GM12801 (cell line): ENCODE results near the gene FIGN.

Source experiments
- CTCF ChIP-seq: IDR thresholded peaks from one replicate; pipeline ENCODE4 v1.5.1; 2011; ENCODE audit warnings: control low read depth; ENCODE audit not compliant: insufficient read length; ENCODE audit errors: extremely low read depth

FIGN gene

DNA sequence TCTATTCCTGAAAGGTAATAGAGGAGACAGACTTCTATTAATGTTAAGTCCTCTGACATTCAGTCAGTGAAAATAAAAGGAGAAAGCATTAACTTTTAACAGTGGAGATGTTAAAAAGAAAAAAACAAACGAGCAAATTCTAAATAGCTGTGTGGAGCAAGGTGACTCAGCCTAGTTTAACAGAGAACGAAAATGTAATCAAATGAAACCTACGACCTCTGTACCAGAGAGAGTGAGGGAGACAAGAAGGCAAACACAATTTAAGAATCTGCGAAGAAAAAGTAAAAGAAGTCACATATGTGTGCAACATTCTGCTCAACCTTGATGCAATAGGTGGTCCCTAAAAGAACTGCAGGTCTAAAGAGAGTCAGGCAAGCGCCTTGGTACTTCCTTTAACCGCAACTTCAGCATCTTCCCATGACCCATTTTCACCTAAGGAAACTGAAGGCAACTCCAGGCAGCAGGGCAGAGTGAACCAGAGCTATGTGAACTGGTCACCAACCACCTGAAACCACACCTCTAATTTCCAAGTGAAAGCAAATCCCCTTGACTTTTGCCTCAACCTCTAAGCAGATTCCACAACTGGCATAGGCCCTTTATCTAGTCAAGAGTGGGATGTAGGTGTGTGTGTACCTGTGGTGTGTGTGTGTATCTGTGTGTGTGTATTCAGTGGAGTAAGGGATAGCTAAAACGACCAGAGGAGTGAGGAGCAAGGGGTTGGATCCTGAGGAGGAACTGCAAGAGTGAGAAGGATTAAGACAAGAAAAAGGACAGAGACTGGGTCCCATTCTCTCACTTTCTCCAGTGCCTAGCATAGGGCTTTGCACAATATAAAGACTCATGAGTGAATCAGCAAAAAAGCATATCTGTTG lies 43.0 kb downstream of the FIGN start:
- no peak for TF ChIP-seq CTCF

DNA sequence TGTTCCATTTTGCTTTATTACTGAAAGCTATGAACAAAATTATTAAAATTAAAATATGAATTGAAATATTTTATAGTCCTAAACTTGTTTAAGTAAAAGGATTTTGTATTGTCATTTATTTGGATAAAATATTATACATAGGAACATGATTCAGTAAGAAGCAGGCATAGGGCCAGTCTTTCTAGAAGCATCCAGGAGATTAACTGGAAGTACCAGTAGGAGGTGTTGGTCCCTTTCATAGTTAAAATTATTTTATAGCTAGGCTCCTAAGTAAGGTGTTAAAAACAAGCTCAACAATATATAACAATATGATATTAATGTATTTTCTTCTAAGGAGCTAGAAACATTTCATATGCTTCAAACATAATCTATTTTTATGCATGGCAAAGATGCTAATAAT lies 43.7 kb downstream of the FIGN start:
- no peak for TF ChIP-seq CTCF

- TF ChIP-seq CTCF: no peak
Measured at GRCh38 chr2:163690896-163691295, 44.9 kb downstream of the FIGN start.

DNA sequence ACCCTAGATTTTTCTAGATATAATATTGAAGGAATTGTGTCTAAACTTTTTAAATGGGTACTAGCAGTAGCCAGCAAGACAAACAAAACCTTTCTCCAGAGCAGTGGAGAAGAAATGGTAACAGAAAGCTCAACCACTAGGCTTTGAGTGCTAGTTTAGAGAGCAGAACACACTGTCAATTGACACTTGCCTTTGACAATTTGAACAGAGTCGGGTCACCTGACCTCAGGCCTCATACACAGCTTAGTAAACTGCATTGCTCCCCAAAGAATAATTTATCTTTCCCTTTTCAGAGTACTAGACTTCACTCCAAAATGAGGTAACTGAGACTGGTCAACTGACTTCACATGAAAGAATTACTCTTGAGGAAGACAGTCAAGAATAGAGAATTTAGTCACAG lies 48.6 kb downstream of the FIGN start:
- TF ChIP-seq CTCF: no peak

DNA sequence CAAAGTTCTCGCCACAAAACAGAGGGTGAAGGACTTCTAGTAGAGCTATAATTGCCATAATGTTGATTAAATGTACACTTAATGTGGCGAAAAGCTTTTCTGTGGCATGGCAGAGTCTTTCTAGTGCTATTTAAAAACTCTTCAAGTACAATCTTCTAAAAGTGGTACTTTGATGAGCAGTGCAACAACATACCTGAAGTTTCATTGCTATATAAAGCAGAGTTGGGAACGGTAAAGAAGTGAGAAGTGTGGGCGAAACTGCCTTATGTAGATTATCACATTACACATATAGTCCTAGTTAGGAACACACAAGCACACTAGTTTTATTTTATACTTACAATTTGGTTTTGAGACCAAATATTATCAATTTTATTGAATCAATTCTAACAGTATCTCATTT lies 49.5 kb downstream of the FIGN start:
- no peak for TF ChIP-seq CTCF

DNA sequence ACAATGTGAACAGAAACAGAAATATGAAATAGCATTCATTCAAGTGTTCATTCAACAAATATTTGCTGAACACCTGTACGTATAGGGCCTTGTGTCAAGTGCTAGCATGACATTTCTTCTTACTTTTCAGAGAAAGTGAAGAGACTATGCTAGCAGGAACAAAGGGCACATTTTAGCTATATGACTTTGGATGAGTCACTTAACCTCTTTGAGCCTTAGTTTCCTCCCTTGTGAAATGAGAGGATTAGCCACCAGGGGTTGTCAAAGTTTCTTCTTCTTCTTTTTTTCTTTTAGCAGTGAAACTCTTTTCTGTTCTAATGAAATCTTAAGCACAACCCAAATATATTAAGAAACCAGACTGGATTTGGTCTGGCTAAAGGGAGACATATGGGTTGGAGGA lies 53.1 kb downstream of the FIGN start:
- TF ChIP-seq CTCF: no peak

- no peak for TF ChIP-seq CTCF
Measured at GRCh38 chr2:163681745-163682144, 54.1 kb downstream of the FIGN start.

DNA sequence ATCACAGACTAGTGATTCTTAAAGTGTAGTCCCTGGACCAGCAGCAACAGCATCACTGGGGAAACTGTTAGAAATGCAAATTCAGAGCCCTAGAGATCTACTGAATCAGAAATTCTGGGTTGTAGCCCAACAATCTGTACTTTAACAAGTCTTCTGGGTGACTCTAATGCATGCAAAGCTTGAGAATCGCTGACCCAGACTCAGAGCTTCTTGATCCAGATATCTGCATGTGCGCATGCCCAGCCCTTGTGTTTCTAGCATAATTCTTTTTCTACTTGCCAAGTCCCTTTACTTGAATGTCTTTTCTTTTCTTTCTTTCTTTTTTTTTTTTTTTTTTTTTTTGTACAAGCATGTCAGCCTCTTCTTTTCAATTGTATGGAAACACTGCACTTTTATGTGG lies 60.4 kb downstream of the FIGN start:
- no peak for TF ChIP-seq CTCF
